A673 (cell line): ENCODE results near the gene PLXNA1.

Experiments used
- EZH2 ChIP-seq: fragments of 200-600 bp; sonication (generic); IDR thresholded peaks from 2 replicates; pipeline ENCODE4 v1.6.1; 2017; ENCODE audit warnings: borderline replicate concordance, low read depth, mild to moderate bottlenecking, mixed read lengths, antibody characterized with exemption, low read length; ENCODE audit not compliant: poor library complexity, severe bottlenecking
- TF ChIP-seq, protein P1 (sequence below): fragments of 300-800, 200-600 bp; sonication (generic); conservative IDR thresholded peaks from 2 replicates; pipeline ENCODE4 v1.5.1; 2017; ENCODE audit warnings: low read depth, mild to moderate bottlenecking, antibody characterized with exemption, low read length, moderate library complexity, mixed read lengths

DNA sequence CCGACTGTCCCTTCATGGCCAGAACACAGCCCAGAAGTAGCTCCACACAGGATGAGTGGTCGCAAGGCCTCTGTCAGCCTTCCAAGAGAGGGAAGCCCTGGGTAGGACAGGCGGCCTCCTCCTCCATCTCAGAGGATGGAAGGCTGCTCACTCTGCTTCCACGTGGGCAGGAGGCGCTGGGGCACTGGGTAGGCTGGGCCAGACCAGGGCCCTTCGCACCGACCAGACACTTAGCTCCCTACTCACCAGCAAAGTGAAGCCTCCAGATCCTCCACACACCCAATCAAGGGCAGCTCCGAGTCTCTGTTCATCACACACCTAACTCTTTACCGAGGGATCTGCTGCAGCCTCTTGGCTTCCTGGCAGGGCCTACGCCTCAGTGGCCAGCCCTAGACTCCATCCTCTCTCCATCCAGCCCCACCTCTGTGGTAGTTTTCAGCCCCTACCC is 24.3 kb upstream of the PLXNA1 start:
- TF ChIP-seq, protein P1, sequence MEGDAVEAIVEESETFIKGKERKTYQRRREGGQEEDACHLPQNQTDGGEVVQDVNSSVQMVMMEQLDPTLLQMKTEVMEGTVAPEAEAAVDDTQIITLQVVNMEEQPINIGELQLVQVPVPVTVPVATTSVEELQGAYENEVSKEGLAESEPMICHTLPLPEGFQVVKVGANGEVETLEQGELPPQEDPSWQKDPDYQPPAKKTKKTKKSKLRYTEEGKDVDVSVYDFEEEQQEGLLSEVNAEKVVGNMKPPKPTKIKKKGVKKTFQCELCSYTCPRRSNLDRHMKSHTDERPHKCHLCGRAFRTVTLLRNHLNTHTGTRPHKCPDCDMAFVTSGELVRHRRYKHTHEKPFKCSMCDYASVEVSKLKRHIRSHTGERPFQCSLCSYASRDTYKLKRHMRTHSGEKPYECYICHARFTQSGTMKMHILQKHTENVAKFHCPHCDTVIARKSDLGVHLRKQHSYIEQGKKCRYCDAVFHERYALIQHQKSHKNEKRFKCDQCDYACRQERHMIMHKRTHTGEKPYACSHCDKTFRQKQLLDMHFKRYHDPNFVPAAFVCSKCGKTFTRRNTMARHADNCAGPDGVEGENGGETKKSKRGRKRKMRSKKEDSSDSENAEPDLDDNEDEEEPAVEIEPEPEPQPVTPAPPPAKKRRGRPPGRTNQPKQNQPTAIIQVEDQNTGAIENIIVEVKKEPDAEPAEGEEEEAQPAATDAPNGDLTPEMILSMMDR: no peak
- no peak for TF ChIP-seq EZH2
